Endothelial cell of umbilical vein (primary cell): ENCODE data around the gene ADAM30. TPM values are rescaled to one million over a fixed set of nuclear protein-coding genes. Genes with fewer than 3 reads are reported as not detected.

Source experiments
- BruUV-seq: library from RNA; stranded (reverse); fragments of 400-500 nt; replicated peaks from 2 replicates; lab custom pipeline; 2021; lab: Mats Ljungman, UMichigan
- CTCF ChIA-PET: fragments of 300-600, 350-600 bp; sonication (Branson Sonifier 250); formaldehyde crosslinking; loops from one replicate; lab custom pipeline; 2021; ENCODE audit warnings: antibody characterized with exemption, inconsistent platforms; lab: Charles Lee
- POLR2A ChIA-PET: fragments of 300-600, 350-600 bp; sonication (Branson Sonifier 250); formaldehyde crosslinking; loops from one replicate; lab custom pipeline; 2021; ENCODE audit warnings: antibody characterized with exemption, inconsistent platforms; lab: Charles Lee
- DNase-seq: peaks from one replicate; pipeline ENCODE4 v3.0.0-alpha.2; 2011; ENCODE audit warnings: low read depth, low spot score
- FAIRE-seq: peaks from 2 replicates; lab custom pipeline; 2011; peaks lifted over from hg19 to GRCh38; lab: Jason Lieb, UNC
- H2AFZ ChIP-seq: 2 replicates; pipeline ENCODE4 v1.6.0; 2012; ENCODE audit warnings: low read depth, low read length, control low read depth, inconsistent platforms
- H3K27ac ChIP-seq: 2 replicates; pipeline ENCODE4 v1.5.1; 2011; ENCODE audit warnings: low read depth, mild to moderate bottlenecking, control low read depth, low read length, moderate library complexity; ENCODE audit not compliant: insufficient read depth
- H3K27me3 ChIP-seq, 2 experiments: 2 replicates each; pipeline versions ENCODE4 v1.6.0 to v1.6.1; 2011; ENCODE audit warnings: low read length in 2 of 2, mixed read lengths in 1 of 2; ENCODE audit not compliant: control insufficient read depth in 2 of 2, insufficient read depth in 2 of 2
- H3K36me3 ChIP-seq, 2 experiments: 2 replicates in 1 of 2; 3 replicates in 1 of 2; pipeline ENCODE4 v1.5.1; 2011; ENCODE audit warnings: low read length in 2 of 2, mild to moderate bottlenecking in 1 of 2, moderate library complexity in 1 of 2; ENCODE audit not compliant: control insufficient read depth in 2 of 2, insufficient read depth in 2 of 2; ENCODE audit errors: extremely low read depth in 1 of 2
- H3K4me1 ChIP-seq: 3 replicates; pipeline ENCODE4 v1.5.1; 2011; ENCODE audit warnings: mild to moderate bottlenecking, low read length; ENCODE audit not compliant: control insufficient read depth, insufficient read depth; ENCODE audit errors: extremely low read depth
- H3K4me2 ChIP-seq: 2 replicates; pipeline ENCODE4 v1.6.1; 2011; ENCODE audit warnings: low read length, control low read depth, mixed read lengths; ENCODE audit not compliant: insufficient read depth
- H3K4me3 ChIP-seq, 3 experiments: fragments of 200-600 bp in 1 of 3; sonication (generic), shearing (Covaris generic) in 1 of 3; replicated peaks in 1 of 3; 2 replicates each; pipeline ENCODE4 v1.5.1; 2011 to 2016; ENCODE audit warnings: control low read depth in 3 of 3, low read length in 3 of 3, mild to moderate bottlenecking in 2 of 3, inconsistent platforms in 1 of 3, low read depth in 1 of 3, moderate library complexity in 1 of 3; ENCODE audit not compliant: insufficient read depth in 1 of 3
- H3K79me2 ChIP-seq: 2 replicates; pipeline ENCODE4 v1.6.0; 2012; ENCODE audit warnings: low read length, inconsistent platforms; ENCODE audit not compliant: control insufficient read depth, insufficient read depth
- H3K9ac ChIP-seq: replicated peaks from 2 replicates; pipeline ENCODE3; 2011; ENCODE audit warnings: low read length, control low read depth; ENCODE audit not compliant: insufficient read depth; ENCODE audit errors: extremely low read depth
- H3K9me1 ChIP-seq: replicated peaks from 3 replicates; pipeline ENCODE4 v1.6.0; 2011; ENCODE audit warnings: mild to moderate bottlenecking, low read length; ENCODE audit not compliant: control insufficient read depth, insufficient read depth; ENCODE audit errors: extremely low read depth
- H3K9me3 ChIP-seq: replicated peaks from 2 replicates; pipeline ENCODE4 v1.5.1; 2012; ENCODE audit warnings: low read length, inconsistent platforms; ENCODE audit not compliant: control insufficient read depth, insufficient read depth
- H4K20me1 ChIP-seq: replicated peaks from 2 replicates; pipeline ENCODE3; 2011; ENCODE audit warnings: mild to moderate bottlenecking, low read length; ENCODE audit not compliant: control insufficient read depth, insufficient read depth; ENCODE audit errors: extremely low read depth
- EZH2 ChIP-seq: IDR thresholded peaks from 2 replicates; pipeline ENCODE4 v1.6.1; 2012; ENCODE audit warnings: borderline replicate concordance, low read depth, mild to moderate bottlenecking, moderate library complexity, low read length, inconsistent platforms; ENCODE audit not compliant: severe bottlenecking
- FOS ChIP-seq: IDR thresholded peaks from 2 replicates; pipeline ENCODE4 v1.6.1; 2011; ENCODE audit warnings: mild to moderate bottlenecking, low read length, moderate library complexity, borderline replicate concordance; ENCODE audit not compliant: insufficient read depth
- GATA2 ChIP-seq: IDR thresholded peaks from 2 replicates; pipeline ENCODE4 v1.7.0; 2011; ENCODE audit warnings: low read depth, mild to moderate bottlenecking, moderate library complexity, mixed read lengths, low read length; ENCODE audit not compliant: insufficient read length, insufficient read depth
- JUN ChIP-seq: IDR thresholded peaks from 2 replicates; pipeline ENCODE4 v1.6.1; 2011; ENCODE audit warnings: borderline replicate concordance, low read depth; ENCODE audit not compliant: insufficient read length, insufficient read depth
- MYC ChIP-seq: IDR thresholded peaks from one replicate; pipeline ENCODE4 v1.6.1; 2011; ENCODE audit warnings: mild to moderate bottlenecking, low read depth, low read length
- POLR2A ChIP-seq: IDR thresholded peaks from 2 replicates; pipeline ENCODE4 v1.6.1; 2012; ENCODE audit warnings: low read depth, mild to moderate bottlenecking, control low read depth, low read length
- POLR2AphosphoS5 ChIP-seq: IDR thresholded peaks from 2 replicates; pipeline ENCODE4 v1.6.1; 2012; ENCODE audit warnings: low read depth, mild to moderate bottlenecking, control low read depth, low read length, moderate library complexity; ENCODE audit not compliant: insufficient read depth
- dilution Hi-C: fragments of 300-500 bp; cut with MboI; formaldehyde crosslinking; loops from one replicate; pipeline ENCODE4 v1.15.0; 2019; ENCODE audit warnings: low sequenced_read_pairs; ENCODE audit not compliant: extremely low pct_ligation_motif_present
- intact Hi-C: fragments of 100-400 bp; cut with micrococcal nuclease; formaldehyde crosslinking; loops from one replicate; pipeline ENCODE4 v1.10.0; 2022
- polyA plus RNA-seq, 4 experiments: library from polyadenylated mRNA; depleted of rRNA in 3 of 4; stranded (reverse) in 3 of 4; unstranded in 1 of 4; fragments of >200 nt; gene quantifications; 2 replicates each; pipeline versions ENCODE4 v1.2.1 to v1.2.3, GENCODE V29; 2011 to 2012; ENCODE audit warnings: missing spikeins in 1 of 4
- total RNA-seq: library from RNA; stranded (reverse); gene quantifications from 2 replicates; pipeline ENCODE4 v1.2.3, GENCODE V29; 2021
- TF ChIP-seq, protein P1 (sequence below): IDR thresholded peaks from 2 replicates; pipeline ENCODE4 v1.6.1; 2011; ENCODE audit not compliant: insufficient read depth, insufficient read length
- TF ChIP-seq, protein P2 (sequence below), 2 donors: IDR thresholded peaks; 1 replicate in 1 of 2; 2 replicates in 1 of 2; pipeline ENCODE4 v1.5.1; 2011; ENCODE audit warnings: low read length in 2 of 2, mild to moderate bottlenecking in 2 of 2, moderate library complexity in 2 of 2, control low read depth in 1 of 2, inconsistent platforms in 1 of 2, low read depth in 1 of 2; ENCODE audit not compliant: insufficient read depth in 1 of 2; ENCODE audit errors: extremely low read depth in 1 of 2

ADAM30 gene
- total and polyA plus RNA-seq, 2 donors (not counting 3 experiments of a cell fraction or from before 2014, with no cell fraction given), result not detected

DNA sequence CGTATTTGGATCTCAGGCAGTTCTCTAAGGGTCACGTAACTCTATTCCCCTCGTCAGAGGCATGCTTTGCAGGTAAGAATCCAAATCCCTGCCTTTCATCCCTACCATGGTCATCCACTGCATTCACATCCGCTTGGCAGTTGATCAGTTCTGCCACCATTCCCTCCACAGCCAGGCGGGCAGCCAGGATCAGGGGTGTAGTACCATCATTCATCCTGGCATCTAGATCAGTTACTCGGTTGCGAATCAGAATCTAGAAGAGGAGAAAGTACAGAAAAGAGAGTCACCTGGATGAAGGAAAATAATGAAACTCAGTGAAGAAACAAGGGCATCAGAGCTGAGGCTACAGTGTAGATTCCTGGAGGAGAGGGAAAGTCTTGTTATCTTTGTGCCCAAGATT is 22.0 kb upstream of the ADAM30 start:
- ChIA-PET POLR2A (no interaction called here), CTCF (interaction anchor here (1.2 to 1.6 kb wide), 3 partner anchors 17 to 110 kb away, joined by 3 to 4 read pairs (median 3); no protein-coding TSS in a partner anchor)
- no peak for TF ChIP-seq GATA2
- no peak for TF ChIP-seq POLR2A
- TF ChIP-seq, protein P1, sequence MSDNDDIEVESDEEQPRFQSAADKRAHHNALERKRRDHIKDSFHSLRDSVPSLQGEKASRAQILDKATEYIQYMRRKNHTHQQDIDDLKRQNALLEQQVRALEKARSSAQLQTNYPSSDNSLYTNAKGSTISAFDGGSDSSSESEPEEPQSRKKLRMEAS, result no peak
- TF ChIP-seq EZH2, result no peak
- no peak for TF ChIP-seq JUN
- no peak for TF ChIP-seq MYC
- TF ChIP-seq, protein P2, sequence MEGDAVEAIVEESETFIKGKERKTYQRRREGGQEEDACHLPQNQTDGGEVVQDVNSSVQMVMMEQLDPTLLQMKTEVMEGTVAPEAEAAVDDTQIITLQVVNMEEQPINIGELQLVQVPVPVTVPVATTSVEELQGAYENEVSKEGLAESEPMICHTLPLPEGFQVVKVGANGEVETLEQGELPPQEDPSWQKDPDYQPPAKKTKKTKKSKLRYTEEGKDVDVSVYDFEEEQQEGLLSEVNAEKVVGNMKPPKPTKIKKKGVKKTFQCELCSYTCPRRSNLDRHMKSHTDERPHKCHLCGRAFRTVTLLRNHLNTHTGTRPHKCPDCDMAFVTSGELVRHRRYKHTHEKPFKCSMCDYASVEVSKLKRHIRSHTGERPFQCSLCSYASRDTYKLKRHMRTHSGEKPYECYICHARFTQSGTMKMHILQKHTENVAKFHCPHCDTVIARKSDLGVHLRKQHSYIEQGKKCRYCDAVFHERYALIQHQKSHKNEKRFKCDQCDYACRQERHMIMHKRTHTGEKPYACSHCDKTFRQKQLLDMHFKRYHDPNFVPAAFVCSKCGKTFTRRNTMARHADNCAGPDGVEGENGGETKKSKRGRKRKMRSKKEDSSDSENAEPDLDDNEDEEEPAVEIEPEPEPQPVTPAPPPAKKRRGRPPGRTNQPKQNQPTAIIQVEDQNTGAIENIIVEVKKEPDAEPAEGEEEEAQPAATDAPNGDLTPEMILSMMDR (IDR thresholded peaks at IDR 0.05; ENCODE audit: extremely low read depth in 1 of 2, insufficient read depth in 1 of 2, low read depth in 1 of 2, low read length in 2 of 2), result no peak
- TF ChIP-seq FOS, result no peak
- no peak for TF ChIP-seq POLR2AphosphoS5
- no peak overlapping the region for H3K4me2 ChIP-seq
- intact Hi-C loops (no loop called here), dilution Hi-C loops (no loop called here)
- H3K9ac ChIP-seq, result no peak overlapping the region
- H3K4me1 ChIP-seq, result no peaks in the 10 kb centered on the region
- no peak overlapping the region for H3K27ac ChIP-seq
- H3K4me3 ChIP-seq, result no peak overlapping the region
- no TSS peak for BruUV-seq
- H3K9me3 ChIP-seq, result no peaks in the 10 kb centered on the region
- no peak overlapping the region for H2AFZ ChIP-seq
- no peaks in the 10 kb centered on the region for H3K27me3 ChIP-seq
- DNase-seq, result no peak
- H3K36me3 ChIP-seq, result peaks cover 16 to 18% of the 10 kb centered on the region in 2 experiments
- H3K79me2 ChIP-seq, result no peaks in the 10 kb centered on the region
- no peak for FAIRE-seq
- no peaks in the 10 kb centered on the region for H3K9me1 ChIP-seq
- no peaks in the 10 kb centered on the region for H4K20me1 ChIP-seq
